Panc1 (cell line): ENCODE data around the gene UNC5B. TPM values are rescaled to one million over a fixed set of nuclear protein-coding genes. Genes with fewer than 3 reads are reported as not detected.

Experiments used
- ATAC-seq: fragments of 200-7000 bp; cut with Tn5 transposase; 2 replicates; pipeline ENCODE4 v1.9.1; 2020; ENCODE audit warnings: mild to moderate bottlenecking, moderate library complexity
- BruUV-seq: library from RNA; stranded (reverse); fragments of 400-500 nt; replicated peaks from 2 replicates; lab custom pipeline; 2021; lab: Mats Ljungman, UMichigan
- CTCF ChIA-PET: fragments of 300-600 bp; sonication (Branson Sonifier 250); formaldehyde crosslinking; loops from one replicate; lab custom pipeline; 2022; ENCODE audit warnings: antibody characterized with exemption; lab: Charles Lee
- POLR2A ChIA-PET: fragments of 300-600 bp; sonication (Branson Sonifier 250); formaldehyde crosslinking; loops from one replicate; lab custom pipeline; 2022; ENCODE audit warnings: antibody characterized with exemption; lab: Charles Lee
- DNase-seq: peaks from one replicate; pipeline ENCODE4 v3.0.0-alpha.2; 2010; ENCODE audit warnings: low read depth, low spot score
- H3K27ac ChIP-seq: 2 replicates; pipeline ENCODE4 v1.5.1; 2011; ENCODE audit warnings: mild to moderate bottlenecking, low read length, inconsistent platforms
- H3K27me3 ChIP-seq: fragments of 200-500 bp; sonication (Bioruptor generic); 2 replicates; pipeline ENCODE4 v1.6.0; 2014; ENCODE audit warnings: low read length, inconsistent platforms; ENCODE audit not compliant: control insufficient read depth, insufficient read depth
- H3K36me3 ChIP-seq: fragments of 200-500 bp; sonication (Bioruptor generic); 2 replicates; pipeline ENCODE4 v1.5.1; 2014; ENCODE audit warnings: inconsistent platforms, mild to moderate bottlenecking, low read length, moderate library complexity; ENCODE audit not compliant: control insufficient read depth, insufficient read depth
- H3K4me1 ChIP-seq: 2 replicates; pipeline ENCODE4 v1.5.1; 2011; ENCODE audit warnings: inconsistent platforms, mild to moderate bottlenecking, low read length, moderate library complexity; ENCODE audit not compliant: control insufficient read depth, insufficient read depth
- H3K4me3 ChIP-seq, 2 experiments: 2 replicates each; pipeline ENCODE4 v1.5.1; 2011 to 2012; ENCODE audit warnings: low read depth in 2 of 2, low read length in 2 of 2, mild to moderate bottlenecking in 2 of 2, inconsistent platforms in 1 of 2, moderate library complexity in 1 of 2
- H3K9me3 ChIP-seq: fragments of 200-500 bp; sonication (Bioruptor generic); 2 replicates; pipeline ENCODE4 v1.5.1; 2014; ENCODE audit warnings: low read depth, mild to moderate bottlenecking, inconsistent platforms, low read length, moderate library complexity; ENCODE audit not compliant: control insufficient read depth, insufficient read depth
- CTCF ChIP-seq: fragments of 450-650 bp; IDR thresholded peaks from 2 replicates; pipeline ENCODE4 v1.5.1; 2017; ENCODE audit warnings: mild to moderate bottlenecking
- POLR2AphosphoS5 ChIP-seq: IDR thresholded peaks from 2 replicates; pipeline ENCODE4 v1.6.1; 2012; ENCODE audit warnings: mild to moderate bottlenecking, low read depth, low read length, moderate library complexity
- REST ChIP-seq, 2 experiments: IDR thresholded peaks; 2 replicates each; pipeline ENCODE4 v1.6.1; 2011 to 2012; ENCODE audit warnings: low read depth in 2 of 2, control low read depth in 1 of 2, low read length in 1 of 2, mild to moderate bottlenecking in 1 of 2, moderate library complexity in 1 of 2; ENCODE audit not compliant: insufficient read depth in 1 of 2
- SIN3A ChIP-seq: IDR thresholded peaks from 2 replicates; pipeline ENCODE4 v1.6.1; 2012; ENCODE audit warnings: low read depth, mild to moderate bottlenecking, low read length, moderate library complexity, borderline replicate concordance; ENCODE audit not compliant: insufficient read depth
- TCF7L2 ChIP-seq: IDR thresholded peaks from 2 replicates; pipeline ENCODE4 v1.6.1; 2011; ENCODE audit warnings: mild to moderate bottlenecking, low read depth, low read length, inconsistent platforms
- in situ Hi-C: cut with HindIII; loops from 2 replicates; pipeline ENCODE4 v1.10.0; 2016; ENCODE audit warnings: low sequenced_read_pairs, low pct_unique_long_range_greater_than_20kb
- intact Hi-C: fragments of 100-400 bp; cut with micrococcal nuclease; formaldehyde crosslinking; loops from one replicate; pipeline ENCODE4 v1.10.0; 2022; ENCODE audit not compliant: unreplicated experiment
- total RNA-seq: library from RNA; stranded (reverse); gene quantifications from one replicate; pipeline ENCODE4 v1.2.1, GENCODE V29; 2021; ENCODE audit not compliant: unreplicated experiment

Gene UNC5B
- total RNA-seq, 1 experiment from 2014 or later = 1.1 TPM

- ATAC-seq (no peak), DNase-seq (no peak)
- intact Hi-C loops (loop anchor here (5.0 kb wide), 1 partner anchor 363 kb away; no protein-coding TSS in a partner anchor), in situ Hi-C loops (no loop called here)
- no peaks in the 10 kb centered on the region for H3K27me3 ChIP-seq
- CTCF ChIA-PET = no interaction called here
- POLR2A ChIA-PET = no interaction called here
- TF ChIP-seq POLR2AphosphoS5 (no peak), TCF7L2 (no peak), REST (IDR thresholded peaks at IDR 0.05; ENCODE audit: insufficient read depth in 1 of 2, low read depth in 2 of 2, low read length in 1 of 2) (no peak), CTCF (no peak), SIN3A (no peak)
- H3K36me3 ChIP-seq = no peaks in the 10 kb centered on the region
- BruUV-seq = no TSS peak
- no peaks in the 10 kb centered on the region for H3K9me3 ChIP-seq
- no peak overlapping the region for H3K4me3 ChIP-seq
- no peak overlapping the region for H3K27ac ChIP-seq
- peaks cover 6% of the 10 kb centered on the region for H3K4me1 ChIP-seq
These were observed 52.8 kb downstream of the UNC5B start for GRCh38 chr10:71265201-71265575.

- intact Hi-C loops = loop anchor here (5.0 kb wide), 1 partner anchor 363 kb away; no protein-coding TSS in a partner anchor
- Histone ChIP-seq H3K4me3 (no peak overlapping the region), H3K9me3 (no peaks in the 10 kb centered on the region), H3K27ac (no peak overlapping the region; the same call in 1 of the 2 replicates), H3K27me3 (no peaks in the 10 kb centered on the region), H3K4me1 (peaks cover 6% of the 10 kb centered on the region), H3K36me3 (no peaks in the 10 kb centered on the region)
- DNase-seq (no peak), ATAC-seq (no peak)
- CTCF ChIA-PET = no interaction called here
- POLR2A ChIA-PET = no interaction called here
- in situ Hi-C loops = no loop called here
- BruUV-seq = no TSS peak
- no peak for TF ChIP-seq CTCF
- no peak for TF ChIP-seq REST (IDR thresholded peaks at IDR 0.05; ENCODE audit: insufficient read depth in 1 of 2, low read depth in 2 of 2, low read length in 1 of 2)
- TF ChIP-seq POLR2AphosphoS5 = no peak
- no peak for TF ChIP-seq TCF7L2
- no peak for TF ChIP-seq SIN3A
These were observed 53.3 kb downstream of the UNC5B start for GRCh38 chr10:71265618-71266146.
